K562 (cell line): ENCODE measurements around the gene ZFAND6. TPM values are rescaled to one million over a fixed set of nuclear protein-coding genes. Genes with fewer than 3 reads are reported as not detected.

ENCODE experiments used
- ATAC-seq: fragments of 200-7000 bp; cut with Tn5 transposase; 3 replicates; pipeline ENCODE4 v1.9.1; 2020; ENCODE audit warnings: moderate library complexity
- BruUV-seq: library from RNA; stranded (reverse); fragments of 400-500 nt; replicated peaks from 2 replicates; lab custom pipeline; 2021; lab: Mats Ljungman, UMichigan
- CTCF ChIA-PET: fragments of 300-600 bp; formaldehyde crosslinking; extraction: SDS; loops from one replicate; lab custom pipeline; 2021; ENCODE audit warnings: low intra/inter-chr PET ratio; lab: Yijun Ruan, JAX
- POLR2A ChIA-PET: fragments of 300-600, 350-650 bp; sonication (Branson Sonifier 250); formaldehyde crosslinking; extraction: SDS; loops from one replicate; lab custom pipeline; 2021; ENCODE audit warnings: antibody characterized with exemption, inconsistent platforms; lab: Yijun Ruan, JAX
- DNase-seq, 4 experiments: peaks; one replicate each; pipeline versions ENCODE4 v3.0.0 to v3.0.0-alpha.2; 2011 to 2018; ENCODE audit warnings: low spot score in 3 of 4, mixed read lengths in 3 of 4; ENCODE audit errors: extremely low read depth in 1 of 4
- FAIRE-seq: peaks from 2 replicates; lab custom pipeline; 2011; peaks lifted over from hg19 to GRCh38; lab: Jason Lieb, UNC
- H2AFZ ChIP-seq: 2 replicates; pipeline ENCODE4 v1.6.0; 2011; ENCODE audit warnings: low read depth, low read length, control low read depth, inconsistent platforms
- H3K27ac ChIP-seq: fragments of 200-600 bp; 3 replicates; pipeline ENCODE4 v1.8.0; 2011; ENCODE audit warnings: low read depth, mild to moderate bottlenecking, control low read depth, inconsistent platforms, low read length, moderate library complexity, mixed read lengths; ENCODE audit errors: extremely low read depth
- H3K27me3 ChIP-seq, 2 experiments: fragments of 300-600 bp in 1 of 2; 2 replicates in 1 of 2; 3 replicates in 1 of 2; pipeline versions ENCODE4 v1.6.0 to v1.8.0; 2011; ENCODE audit warnings: inconsistent platforms in 2 of 2, low read length in 2 of 2, mild to moderate bottlenecking in 1 of 2, mixed read lengths in 1 of 2, moderate library complexity in 1 of 2; ENCODE audit not compliant: control insufficient read depth in 2 of 2, insufficient read depth in 2 of 2
- H3K36me3 ChIP-seq: fragments of 300-600 bp; 3 replicates; pipeline ENCODE4 v1.8.0; 2011; ENCODE audit warnings: mild to moderate bottlenecking, low read length, inconsistent platforms; ENCODE audit not compliant: control insufficient read depth, insufficient read depth
- H3K4me1 ChIP-seq, 2 experiments: fragments of 200-600 bp in 1 of 2; replicated peaks in 1 of 2; 2 replicates in 1 of 2; 3 replicates in 1 of 2; pipeline versions ENCODE4 v1.5.1 to v1.8.0; 2011; ENCODE audit warnings: inconsistent platforms in 2 of 2, low read length in 2 of 2, mild to moderate bottlenecking in 1 of 2, mixed read lengths in 1 of 2, moderate library complexity in 1 of 2; ENCODE audit not compliant: control insufficient read depth in 2 of 2, insufficient read depth in 2 of 2
- H3K4me2 ChIP-seq: 2 replicates; pipeline ENCODE4 v1.6.1; 2011; ENCODE audit warnings: low read length, control low read depth, inconsistent platforms, mixed read lengths; ENCODE audit not compliant: insufficient read depth
- H3K4me3 ChIP-seq: fragments of 200-600 bp; sonication (generic), shearing (Covaris generic); 2 replicates; pipeline ENCODE4 v1.5.1; 2016; ENCODE audit warnings: control low read depth, inconsistent platforms
- H3K79me2 ChIP-seq: fragments of 200-600 bp; 3 replicates; pipeline ENCODE4 v1.8.0; 2011; ENCODE audit warnings: low read length, inconsistent platforms; ENCODE audit not compliant: control insufficient read depth, insufficient read depth
- H3K9ac ChIP-seq, 2 experiments: 2 replicates each; pipeline versions ENCODE4 v1.6.0 to v1.6.1; 2011; ENCODE audit warnings: low read depth in 2 of 2, low read length in 2 of 2, control low read depth in 1 of 2, inconsistent platforms in 1 of 2, mild to moderate bottlenecking in 1 of 2, mixed read lengths in 1 of 2; ENCODE audit not compliant: insufficient read depth in 1 of 2
- H3K9me1 ChIP-seq: one replicate; pipeline ENCODE4 v1.6.0; 2011; ENCODE audit warnings: inconsistent platforms, mild to moderate bottlenecking, low read length, moderate library complexity; ENCODE audit not compliant: control insufficient read depth, insufficient read depth
- H3K9me3 ChIP-seq: replicated peaks from 2 replicates; pipeline ENCODE4 v1.5.1; 2011; ENCODE audit warnings: low read depth, low read length, inconsistent platforms; ENCODE audit not compliant: control insufficient read depth, insufficient read depth
- H4K20me1 ChIP-seq: replicated peaks from 2 replicates; pipeline ENCODE4 v1.6.1; 2011; ENCODE audit warnings: low read length, inconsistent platforms, mixed read lengths; ENCODE audit not compliant: control insufficient read depth, insufficient read depth
- EGR1 ChIP-seq: fragments of 450-650 bp; conservative IDR thresholded peaks from 2 replicates; pipeline ENCODE4 v1.6.1; 2017; ENCODE audit warnings: mild to moderate bottlenecking
- GTF2A2 ChIP-seq: IDR thresholded peaks from 2 replicates; pipeline ENCODE4 v1.6.1; 2016; ENCODE audit warnings: mild to moderate bottlenecking, missing genetic modification characterization, missing compliant biosample characterization
- PTBP1 ChIP-seq: fragments of 200-400 bp; formaldehyde crosslinking; IDR thresholded peaks from 2 replicates; pipeline ENCODE4 v1.6.1; 2017; ENCODE audit warnings: low read depth, low read length
- SAP30 ChIP-seq: fragments of 200-600 bp; sonication (generic); IDR thresholded peaks from 2 replicates; pipeline ENCODE4 v1.6.1; 2012; ENCODE audit warnings: borderline replicate concordance, low read depth, mild to moderate bottlenecking, moderate library complexity, low read length, control low read depth, inconsistent platforms; ENCODE audit not compliant: insufficient read depth, poor library complexity, severe bottlenecking
- SPI1 ChIP-seq: IDR thresholded peaks from 2 replicates; pipeline ENCODE4 v1.6.1; 2011; ENCODE audit warnings: low read depth, low read length, control low read depth, borderline replicate concordance
- TSC22D4 ChIP-seq: fragments of 450-650 bp; IDR thresholded peaks from 2 replicates; pipeline ENCODE4 v1.6.1; 2016; ENCODE audit warnings: missing genetic modification characterization, missing biosample characterization, control low read depth
- U2AF1 ChIP-seq: fragments of 200-400 bp; formaldehyde crosslinking; optimal IDR thresholded peaks from 2 replicates; pipeline ENCODE3; 2017; ENCODE audit warnings: mild to moderate bottlenecking, low read depth, low read length, moderate library complexity
- WGBS: fragments of 100-300 bp; shearing (Covaris generic); methylation state at CpG from one replicate; pipeline ENCODE4 v1.1.6; 2016; ENCODE audit warnings: low coverage, mixed read lengths; ENCODE audit not compliant: insufficient coverage; ENCODE audit errors: missing lambda C conversion rate; 5-methylcytosine and 5-hydroxymethylcytosine counted together
- in situ Hi-C: fragments of 300-500 bp; cut with MboI; formaldehyde crosslinking; loops from 4 replicates; pipeline ENCODE4 v1.15.0; 2018; ENCODE audit warnings: inconsistent platforms, mixed read lengths
- intact Hi-C: fragments of 100-400 bp; cut with micrococcal nuclease; formaldehyde crosslinking; loops from 2 replicates; pipeline ENCODE4 v1.14.2; 2022
- polyA plus RNA-seq, 8 experiments: library from polyadenylated mRNA; depleted of rRNA in 4 of 8; stranded (reverse) in 5 of 8; unstranded in 3 of 8; fragments of >200 nt; fragmentation: Nextera tagmentation in 2 of 8; fragmentation: Illumina TruSeq in 1 of 8; extraction: Ambion mirVana in 2 of 8; extraction: Trizol in 1 of 8; gene quantifications; 2 replicates each; pipeline versions ENCODE4 v1.2.1 to v1.2.3, GENCODE V29; 2011 to 2014; ENCODE audit warnings: inconsistent platforms in 1 of 8, missing spikeins in 1 of 8
- total RNA-seq, 7 experiments: library from RNA; depleted of rRNA in 6 of 7; stranded (reverse); fragments of >200 nt in 6 of 7; fragmentation: Illumina TruSeq in 2 of 7; extraction: Trizol in 2 of 7; gene quantifications; 2 replicates each; pipeline versions ENCODE4 v1.2.1 to v1.2.3, GENCODE V29; 2011 to 2021; ENCODE audit warnings: low replicate concordance in 1 of 7
- TF ChIP-seq, protein P1 (sequence below): fragments of 450-650 bp; formaldehyde crosslinking; IDR thresholded peaks from 2 replicates; pipeline ENCODE4 v1.4.0; 2020; ENCODE audit warnings: mild to moderate bottlenecking, moderate library complexity
- TF ChIP-seq, protein P2 (sequence below): sonication (generic); formaldehyde crosslinking; IDR thresholded peaks from 2 replicates; pipeline ENCODE4 v1.8.1; 2023; ENCODE audit warnings: mild to moderate bottlenecking, missing genetic modification reagents
- TF ChIP-seq, protein P3 (sequence below): fragments of 250-450 bp; sonication (Bioruptor Pico); IDR thresholded peaks from 2 replicates; pipeline ENCODE4 v1.5.0; 2021

Gene ZFAND6
- total and polyA plus RNA-seq, 9 of the 15 experiments (the other 6 are each of a cell fraction or from before 2014, with no cell fraction given) = 53.9 to 206 (median 88.9) TPM

DNA sequence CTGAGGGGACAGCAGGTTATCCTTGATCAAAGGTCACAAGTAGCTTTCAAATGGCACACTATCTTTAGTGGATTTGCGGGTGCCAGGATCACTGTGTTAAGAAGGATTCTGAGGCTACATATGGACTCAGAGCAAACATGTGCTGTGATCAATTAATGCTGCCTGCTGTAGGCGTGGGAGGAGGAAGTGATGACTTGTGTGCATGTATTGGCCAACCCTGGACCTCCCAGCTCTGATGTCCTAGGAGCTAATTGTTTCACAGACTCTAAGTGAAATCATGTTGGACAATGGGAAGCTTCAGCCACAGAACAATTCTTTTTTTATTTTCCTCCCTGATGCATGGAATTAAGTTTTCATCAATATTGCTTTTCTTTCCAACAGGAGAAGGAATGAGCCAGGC is 117.7 kb downstream of the ZFAND6 start:
- H3K27ac ChIP-seq = no peak overlapping the region

DNA sequence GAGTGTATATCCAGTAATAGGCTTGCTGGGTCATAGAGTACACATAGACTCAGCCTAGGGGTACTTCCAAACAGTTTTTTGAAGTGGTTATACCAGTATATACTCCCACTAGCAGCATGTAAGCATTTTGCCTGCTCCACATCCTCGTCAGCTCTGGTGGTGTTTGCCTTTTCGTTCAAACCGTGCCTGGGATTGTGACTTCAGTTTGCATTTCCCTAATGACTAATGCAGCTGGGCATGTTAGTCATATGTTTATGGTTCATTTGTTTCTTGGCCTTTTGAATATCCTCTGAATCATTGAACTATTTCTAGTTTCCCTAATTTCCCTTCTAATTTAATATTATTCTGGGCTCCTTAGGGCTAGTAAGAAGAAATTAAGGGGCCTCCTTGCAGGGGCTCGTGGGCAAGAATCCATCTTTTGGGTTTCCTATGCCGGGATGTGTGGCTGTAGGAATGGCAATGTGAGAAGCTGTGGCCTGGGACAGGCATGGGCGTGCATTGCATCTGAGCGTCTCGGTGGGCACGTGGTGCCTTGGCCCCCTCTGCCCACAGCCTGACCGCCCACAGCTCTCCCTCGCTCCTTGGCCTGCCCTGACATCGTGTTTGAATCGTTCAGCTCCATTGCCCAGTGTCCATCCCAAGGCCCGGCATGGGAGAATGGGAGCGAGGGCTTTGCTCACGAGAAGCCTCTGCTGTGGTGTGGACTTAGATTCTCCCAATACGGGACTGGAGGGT is 119.7 kb downstream of the ZFAND6 start:
- H3K27me3 ChIP-seq = no peaks in the 10 kb centered on the region
- H3K4me3 ChIP-seq = no peak overlapping the region
- intact Hi-C loops (loop anchor here (10.0 kb wide), 2 partner anchors 414 to 794 kb away; no protein-coding TSS in a partner anchor), in situ Hi-C loops (no loop called here)
- no peak overlapping the region; a peak in 1 of 4 replicates for H3K9ac ChIP-seq
- H3K27ac ChIP-seq = no peak overlapping the region
- no peaks in the 10 kb centered on the region for H3K9me3 ChIP-seq
- TF ChIP-seq, protein P1, sequence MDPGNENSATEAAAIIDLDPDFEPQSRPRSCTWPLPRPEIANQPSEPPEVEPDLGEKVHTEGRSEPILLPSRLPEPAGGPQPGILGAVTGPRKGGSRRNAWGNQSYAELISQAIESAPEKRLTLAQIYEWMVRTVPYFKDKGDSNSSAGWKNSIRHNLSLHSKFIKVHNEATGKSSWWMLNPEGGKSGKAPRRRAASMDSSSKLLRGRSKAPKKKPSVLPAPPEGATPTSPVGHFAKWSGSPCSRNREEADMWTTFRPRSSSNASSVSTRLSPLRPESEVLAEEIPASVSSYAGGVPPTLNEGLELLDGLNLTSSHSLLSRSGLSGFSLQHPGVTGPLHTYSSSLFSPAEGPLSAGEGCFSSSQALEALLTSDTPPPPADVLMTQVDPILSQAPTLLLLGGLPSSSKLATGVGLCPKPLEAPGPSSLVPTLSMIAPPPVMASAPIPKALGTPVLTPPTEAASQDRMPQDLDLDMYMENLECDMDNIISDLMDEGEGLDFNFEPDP (CRISPR knock-in tag) = no peak
- TF ChIP-seq, protein P2, sequence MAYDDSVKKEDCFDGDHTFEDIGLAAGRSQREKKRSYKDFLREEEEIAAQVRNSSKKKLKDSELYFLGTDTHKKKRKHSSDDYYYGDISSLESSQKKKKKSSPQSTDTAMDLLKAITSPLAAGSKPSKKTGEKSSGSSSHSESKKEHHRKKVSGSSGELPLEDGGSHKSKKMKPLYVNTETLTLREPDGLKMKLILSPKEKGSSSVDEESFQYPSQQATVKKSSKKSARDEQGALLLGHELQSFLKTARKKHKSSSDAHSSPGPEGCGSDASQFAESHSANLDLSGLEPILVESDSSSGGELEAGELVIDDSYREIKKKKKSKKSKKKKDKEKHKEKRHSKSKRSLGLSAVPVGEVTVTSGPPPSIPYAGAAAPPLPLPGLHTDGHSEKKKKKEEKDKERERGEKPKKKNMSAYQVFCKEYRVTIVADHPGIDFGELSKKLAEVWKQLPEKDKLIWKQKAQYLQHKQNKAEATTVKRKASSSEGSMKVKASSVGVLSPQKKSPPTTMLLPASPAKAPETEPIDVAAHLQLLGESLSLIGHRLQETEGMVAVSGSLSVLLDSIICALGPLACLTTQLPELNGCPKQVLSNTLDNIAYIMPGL = no peak
- no peak for TF ChIP-seq GTF2A2 (tag)
- TF ChIP-seq TSC22D4 (tag) = no peak
- no peak for TF ChIP-seq SAP30
- TF ChIP-seq SPI1 = no peak
- TF ChIP-seq, protein P3, sequence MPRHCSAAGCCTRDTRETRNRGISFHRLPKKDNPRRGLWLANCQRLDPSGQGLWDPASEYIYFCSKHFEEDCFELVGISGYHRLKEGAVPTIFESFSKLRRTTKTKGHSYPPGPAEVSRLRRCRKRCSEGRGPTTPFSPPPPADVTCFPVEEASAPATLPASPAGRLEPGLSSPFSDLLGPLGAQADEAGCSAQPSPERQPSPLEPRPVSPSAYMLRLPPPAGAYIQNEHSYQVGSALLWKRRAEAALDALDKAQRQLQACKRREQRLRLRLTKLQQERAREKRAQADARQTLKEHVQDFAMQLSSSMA (CRISPR knock-in tag) = no peak
- no peak for TF ChIP-seq PTBP1
- no peaks in the 10 kb centered on the region for H3K79me2 ChIP-seq
- H3K36me3 ChIP-seq = peaks cover 96% of the 10 kb centered on the region; the same call in 2 of the 3 replicates
- H3K4me2 ChIP-seq = no peak overlapping the region
- H3K4me1 ChIP-seq = peaks cover 0 to 3% of the 10 kb centered on the region in 2 experiments; a peak in 1 of 5 replicates
- WGBS = 95% methylated on average over 17 of the region's 17 CpGs
- H3K9me1 ChIP-seq = no peaks in the 10 kb centered on the region
- CTCF ChIA-PET = no interaction called here
- FAIRE-seq (peak; percentile 29), DNase-seq (no peak), ATAC-seq (no peak)
- POLR2A ChIA-PET = interaction anchor here (0.9 kb wide), 1 partner anchor 18 kb away, joined by 4 read pairs; no protein-coding TSS in a partner anchor
- no peak overlapping the region for H2AFZ ChIP-seq
- no TSS peak for BruUV-seq
- H4K20me1 ChIP-seq = no peaks in the 10 kb centered on the region

More for the DNA sequence above, 117.7 kb downstream of the ZFAND6 start:
- Histone ChIP-seq H3K9me1 (no peaks in the 10 kb centered on the region), H2AFZ (no peak overlapping the region), H3K9me3 (no peaks in the 10 kb centered on the region), H3K9ac (no peak overlapping the region), H3K79me2 (no peaks in the 10 kb centered on the region), H3K36me3 (peaks cover 95% of the 10 kb centered on the region; the same call in 2 of the 3 replicates), H3K4me2 (no peak overlapping the region), H4K20me1 (no peaks in the 10 kb centered on the region), H3K27me3 (no peaks in the 10 kb centered on the region), H3K4me3 (no peak overlapping the region), H3K4me1 (peaks cover 0 to 3% of the 10 kb centered on the region in 2 experiments; a peak in 1 of 5 replicates)
- POLR2A ChIA-PET = interaction anchor here (1.0 kb wide), 1 partner anchor 20 kb away, joined by 3 read pairs; no protein-coding TSS in a partner anchor
- DNase-seq (no peak), ATAC-seq (no peak), FAIRE-seq (no peak)
- TSS peak; percentile 31 for BruUV-seq
- in situ Hi-C loops (no loop called here), intact Hi-C loops (loop anchor here (10.0 kb wide), 2 partner anchors 412 to 792 kb away; no protein-coding TSS in a partner anchor)
- CTCF ChIA-PET = no interaction called here
- 0 out of 2 replicates have a peak, but pooled peaks have one; percentile 12 for TF ChIP-seq EGR1
- no peak for TF ChIP-seq U2AF1
- WGBS = 90% methylated on average over 2 of the region's 2 CpGs
